ENCODE results near the gene JUN.

Gene JUN

GRCh38 chr1:58746182-58746581 is 37.7 kb downstream of the JUN start:
- Histone ChIP-seq H3K4me1 (no peaks in the 10 kb centered on the region), H3K4me3 (no peak overlapping the region), H3K9me3 (no peaks in the 10 kb centered on the region), H3K27ac (no peak overlapping the region), H4K20me1 (no peaks in the 10 kb centered on the region), H3K27me3 (no peaks in the 10 kb centered on the region), H3K4me2 (no peak overlapping the region), H3K9ac (no peak overlapping the region), H3K36me3 (no peaks in the 10 kb centered on the region)
- TF ChIP-seq Cebpa-rat (IDR thresholded peaks at IDR 0.05) = no peak

- no peak for TF ChIP-seq Cebpa-rat (IDR thresholded peaks at IDR 0.05)
- Histone ChIP-seq H3K27me3 (no peaks in the 10 kb centered on the region), H3K27ac (no peak overlapping the region), H4K20me1 (no peaks in the 10 kb centered on the region), H3K4me2 (no peak overlapping the region), H3K9ac (no peak overlapping the region), H3K9me3 (no peaks in the 10 kb centered on the region), H3K4me3 (no peak overlapping the region), H3K4me1 (no peaks in the 10 kb centered on the region), H3K36me3 (no peaks in the 10 kb centered on the region)
Measured at GRCh38 chr1:58745666-58746065, 38.2 kb downstream of the JUN start.

GRCh38 chr1:58745117-58745516 is 38.7 kb downstream of the JUN start:
- no peak for TF ChIP-seq Cebpa-rat (IDR thresholded peaks at IDR 0.05)
- no peak overlapping the region for H3K9ac ChIP-seq
- no peaks in the 10 kb centered on the region for H3K9me3 ChIP-seq
- H3K27ac ChIP-seq = no peak overlapping the region
- H4K20me1 ChIP-seq = no peaks in the 10 kb centered on the region
- no peaks in the 10 kb centered on the region for H3K4me1 ChIP-seq
- no peaks in the 10 kb centered on the region for H3K36me3 ChIP-seq
- H3K4me3 ChIP-seq = no peak overlapping the region
- H3K4me2 ChIP-seq = no peak overlapping the region
- no peaks in the 10 kb centered on the region for H3K27me3 ChIP-seq

- Histone ChIP-seq H3K27me3 (no peaks in the 10 kb centered on the region), H3K27ac (no peak overlapping the region), H3K9ac (no peak overlapping the region), H3K4me3 (no peak overlapping the region), H3K36me3 (no peaks in the 10 kb centered on the region), H3K4me2 (no peak overlapping the region), H4K20me1 (no peaks in the 10 kb centered on the region), H3K4me1 (no peaks in the 10 kb centered on the region), H3K9me3 (no peaks in the 10 kb centered on the region)
- TF ChIP-seq Cebpa-rat (IDR thresholded peaks at IDR 0.05) = no peak
Measured at GRCh38 chr1:58741678-58742553, 41.9 kb downstream of the JUN start.

GRCh38 chr1:58739856-58740466 is 43.9 kb downstream of the JUN start:
- Histone ChIP-seq H3K4me3 (no peak overlapping the region), H3K36me3 (no peaks in the 10 kb centered on the region), H4K20me1 (no peaks in the 10 kb centered on the region), H3K27me3 (no peaks in the 10 kb centered on the region), H3K27ac (no peak overlapping the region), H3K9me3 (no peaks in the 10 kb centered on the region), H3K4me1 (no peaks in the 10 kb centered on the region), H3K9ac (no peak overlapping the region), H3K4me2 (no peak overlapping the region)
- no peak for TF ChIP-seq Cebpa-rat (IDR thresholded peaks at IDR 0.05)

- no peaks in the 10 kb centered on the region for H3K27me3 ChIP-seq
- no peaks in the 10 kb centered on the region for H3K9me3 ChIP-seq
- no peaks in the 10 kb centered on the region for H4K20me1 ChIP-seq
- H3K4me1 ChIP-seq = no peaks in the 10 kb centered on the region
- no peak overlapping the region for H3K4me2 ChIP-seq
- no peak for TF ChIP-seq Cebpa-rat (IDR thresholded peaks at IDR 0.05)
- H3K27ac ChIP-seq = no peak overlapping the region
- no peaks in the 10 kb centered on the region for H3K36me3 ChIP-seq
- H3K9ac ChIP-seq = no peak overlapping the region
- H3K4me3 ChIP-seq = no peak overlapping the region
Measured at GRCh38 chr1:58738876-58739275, 45.0 kb downstream of the JUN start.

GRCh38 chr1:58735586-58735985 is 48.3 kb downstream of the JUN start:
- no peak overlapping the region for H3K4me2 ChIP-seq
- H3K4me1 ChIP-seq = no peaks in the 10 kb centered on the region
- H3K27me3 ChIP-seq = no peaks in the 10 kb centered on the region
- no peak overlapping the region for H3K9ac ChIP-seq
- H3K4me3 ChIP-seq = no peak overlapping the region
- no peaks in the 10 kb centered on the region for H3K36me3 ChIP-seq
- no peaks in the 10 kb centered on the region for H4K20me1 ChIP-seq
- no peaks in the 10 kb centered on the region for H3K9me3 ChIP-seq
- no peak for TF ChIP-seq Cebpa-rat (IDR thresholded peaks at IDR 0.05)
- no peak overlapping the region for H3K27ac ChIP-seq

- Histone ChIP-seq H3K4me1 (no peaks in the 10 kb centered on the region), H4K20me1 (no peaks in the 10 kb centered on the region), H3K27me3 (no peaks in the 10 kb centered on the region), H3K36me3 (no peaks in the 10 kb centered on the region), H3K4me3 (no peak overlapping the region), H3K9me3 (no peaks in the 10 kb centered on the region), H3K9ac (no peak overlapping the region), H3K4me2 (no peak overlapping the region), H3K27ac (no peak overlapping the region)
- TF ChIP-seq Cebpa-rat (IDR thresholded peaks at IDR 0.05) = no peak
Measured at GRCh38 chr1:58734630-58735029, 49.2 kb downstream of the JUN start.

- no peaks in the 10 kb centered on the region for H3K27me3 ChIP-seq
- H3K9me3 ChIP-seq = no peaks in the 10 kb centered on the region
- H3K4me2 ChIP-seq = no peak overlapping the region
- H3K27ac ChIP-seq = no peak overlapping the region
- no peak overlapping the region for H3K4me3 ChIP-seq
- H3K36me3 ChIP-seq = no peaks in the 10 kb centered on the region
- H4K20me1 ChIP-seq = no peaks in the 10 kb centered on the region
- no peak overlapping the region for H3K9ac ChIP-seq
- no peak for TF ChIP-seq Cebpa-rat (IDR thresholded peaks at IDR 0.05)
- no peaks in the 10 kb centered on the region for H3K4me1 ChIP-seq
Measured at GRCh38 chr1:58732087-58732775, 51.6 kb downstream of the JUN start.

Measured in BLaER1 (cell line).